ENCODE data around the gene C5orf15.
"Not testable (repeated sequence)": the region's sequence is repeated elsewhere in the genome, so short reads cannot be mapped to it uniquely, and the experiment has no call there.

The C5orf15 gene

GRCh38 chr5:133935991-133936650 is 32.3 kb downstream of the C5orf15 start:
- not testable (repeated sequence) for DNase-seq

- no peak for DNase-seq
Observed at GRCh38 chr5:133935667-133935940, 32.8 kb downstream of the C5orf15 start.

DNA sequence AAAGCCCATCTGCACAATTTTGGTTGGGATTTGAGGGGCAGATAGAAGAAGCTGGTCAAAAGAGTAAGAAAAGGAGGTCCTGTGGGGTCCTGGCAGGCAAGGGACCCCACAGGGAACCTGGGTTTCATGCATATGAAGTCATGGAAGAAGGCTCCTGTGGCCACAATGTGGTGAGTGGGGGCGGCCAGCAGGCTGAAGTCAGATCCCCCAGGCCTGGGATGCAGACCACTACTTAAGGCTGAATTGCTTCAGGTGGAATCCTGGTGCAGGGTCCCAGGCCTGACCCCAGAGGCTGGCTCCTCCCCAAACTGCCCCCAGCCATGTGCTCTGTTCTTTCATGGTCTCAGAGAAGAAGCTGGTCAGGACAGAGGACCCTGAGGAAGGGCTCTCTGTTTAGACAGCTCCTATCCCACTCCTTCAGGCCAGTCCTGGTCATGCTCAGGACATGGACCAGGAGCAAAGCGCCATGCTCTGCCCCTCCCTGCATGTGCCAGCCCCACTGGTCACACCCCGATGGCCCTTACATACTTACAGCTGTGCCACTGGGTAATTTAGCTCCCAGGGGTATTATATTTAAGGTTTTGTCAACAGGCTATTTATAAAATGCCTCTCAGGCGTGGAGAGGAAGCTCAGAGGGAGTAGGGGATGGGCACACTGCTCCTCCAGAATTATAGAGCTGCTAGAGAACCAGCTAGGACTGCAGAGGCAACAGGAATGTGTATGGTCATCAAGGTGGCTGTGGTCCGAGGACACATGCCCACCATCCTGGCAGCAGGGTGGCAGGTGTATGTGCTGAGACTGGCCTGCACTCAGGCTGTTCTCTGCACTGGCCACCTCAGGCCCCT is 33.4 kb downstream of the C5orf15 start:
- no peak for DNase-seq

DNA sequence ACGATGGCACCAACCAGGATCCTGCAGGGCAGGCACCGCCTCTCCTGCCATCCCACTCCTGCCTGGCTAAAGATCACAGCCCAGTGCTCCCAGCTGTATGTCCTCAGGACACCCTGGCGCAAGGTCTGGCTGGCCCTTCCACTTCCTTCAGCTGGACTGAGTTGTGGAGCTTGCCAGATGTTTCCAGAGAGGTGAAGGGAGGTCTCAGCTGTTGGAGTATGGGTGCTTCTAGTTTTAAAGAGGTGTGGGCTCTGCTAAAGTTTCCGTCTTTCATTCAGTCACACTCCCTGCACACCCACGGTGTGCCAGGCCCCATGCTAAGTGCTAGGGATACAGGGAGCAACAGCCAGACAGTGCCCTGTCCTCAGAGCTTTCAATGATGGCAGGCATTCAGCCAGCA is 34.1 kb downstream of the C5orf15 start:
- no peak for DNase-seq

DNA sequence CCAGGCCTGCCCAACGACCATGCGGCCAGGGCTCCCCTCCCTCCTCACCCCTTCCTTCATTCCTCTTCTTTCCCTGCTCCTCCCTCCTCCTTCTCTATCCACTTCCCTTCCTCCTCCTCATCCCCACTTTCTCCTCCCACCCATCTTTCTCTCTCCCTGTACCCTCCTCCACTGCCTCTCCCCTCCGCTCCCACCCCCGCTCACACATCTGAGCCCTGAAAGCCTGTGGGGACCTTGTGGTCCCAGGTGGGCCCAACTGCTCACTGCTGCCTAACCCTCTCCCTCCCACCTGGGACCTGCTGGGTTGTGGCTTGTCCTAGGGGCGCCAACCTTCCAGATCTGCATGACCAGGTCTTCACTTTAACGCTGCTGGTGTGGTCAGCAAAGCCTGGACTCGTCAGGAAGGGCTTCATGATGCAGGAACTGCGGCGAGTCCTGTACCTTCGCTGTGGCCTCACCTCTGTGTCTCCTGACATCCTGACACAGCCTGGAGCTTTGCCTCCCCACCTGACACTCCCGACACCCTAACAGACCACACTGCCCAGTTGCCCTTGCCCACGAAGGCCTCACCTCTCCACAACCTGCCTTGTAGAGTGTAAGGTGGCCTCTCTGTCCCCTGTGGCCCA is 34.6 kb downstream of the C5orf15 start:
- no peak for DNase-seq

DNA sequence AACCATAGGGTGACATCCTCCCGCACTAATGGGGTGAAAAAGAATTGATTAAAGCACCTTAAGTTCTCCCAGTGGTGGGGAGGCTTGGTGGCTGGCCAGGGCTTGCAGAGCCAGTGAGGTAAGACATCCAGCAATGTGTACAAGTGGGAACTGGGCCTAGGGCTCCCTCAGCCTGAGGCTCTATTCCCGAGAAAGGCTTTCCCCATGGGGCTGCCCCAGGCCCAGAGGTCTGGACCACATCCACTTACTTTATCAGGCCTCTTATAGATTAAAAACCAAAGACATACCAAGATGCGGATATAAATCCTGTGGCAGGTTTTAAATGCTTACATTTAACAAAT is 35.3 kb downstream of the C5orf15 start:
- DNase-seq: no peak

GRCh38 chr5:133932441-133933168 is 35.8 kb downstream of the C5orf15 start:
- DNase-seq: no peak

GRCh38 chr5:133931546-133931945 is 36.9 kb downstream of the C5orf15 start:
- DNase-seq: no peak

- DNase-seq: no peak
Observed at GRCh38 chr5:133930813-133931090, 37.7 kb downstream of the C5orf15 start.

- DNase-seq: no peak
Observed at GRCh38 chr5:133930061-133930812, 38.2 kb downstream of the C5orf15 start.

DNA sequence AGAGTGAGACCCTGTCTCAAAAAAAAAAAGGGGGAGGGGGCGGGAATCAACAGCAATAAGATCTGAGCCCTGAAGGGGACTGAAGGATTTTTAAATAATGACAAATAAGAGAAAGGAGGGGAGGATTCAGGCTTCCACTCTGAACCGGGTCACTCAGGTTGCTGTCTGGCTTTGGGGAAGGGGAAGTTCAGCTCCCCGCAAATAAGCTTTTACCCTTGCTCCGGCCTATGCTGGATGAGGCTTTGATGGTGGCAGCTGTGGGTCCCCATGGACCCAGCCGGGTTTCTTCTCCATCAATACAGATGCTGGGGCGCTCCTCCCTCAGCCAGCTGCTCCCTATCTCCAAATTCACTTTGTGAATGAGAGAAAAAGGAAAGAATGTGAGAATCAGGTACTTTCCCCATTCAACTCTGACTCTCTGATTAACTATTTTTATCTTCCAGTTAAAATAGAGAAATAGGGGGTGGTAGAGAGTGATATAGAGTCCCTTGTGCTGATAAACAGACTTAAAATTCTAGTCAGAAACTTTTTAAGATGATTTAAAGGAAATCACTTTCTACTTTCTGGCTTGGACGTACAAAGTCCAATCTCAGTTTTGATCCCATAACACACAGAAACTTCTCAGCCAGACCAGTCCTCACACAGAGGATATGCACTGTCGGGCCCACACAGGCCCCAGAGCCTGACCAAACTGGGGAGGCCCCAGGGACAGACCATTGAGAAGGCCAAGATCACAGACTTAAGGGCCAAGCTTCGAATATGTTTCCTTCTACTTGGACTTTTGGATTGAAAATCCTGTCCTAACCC is 39.6 kb downstream of the C5orf15 start:
- no peak for DNase-seq

DNA sequence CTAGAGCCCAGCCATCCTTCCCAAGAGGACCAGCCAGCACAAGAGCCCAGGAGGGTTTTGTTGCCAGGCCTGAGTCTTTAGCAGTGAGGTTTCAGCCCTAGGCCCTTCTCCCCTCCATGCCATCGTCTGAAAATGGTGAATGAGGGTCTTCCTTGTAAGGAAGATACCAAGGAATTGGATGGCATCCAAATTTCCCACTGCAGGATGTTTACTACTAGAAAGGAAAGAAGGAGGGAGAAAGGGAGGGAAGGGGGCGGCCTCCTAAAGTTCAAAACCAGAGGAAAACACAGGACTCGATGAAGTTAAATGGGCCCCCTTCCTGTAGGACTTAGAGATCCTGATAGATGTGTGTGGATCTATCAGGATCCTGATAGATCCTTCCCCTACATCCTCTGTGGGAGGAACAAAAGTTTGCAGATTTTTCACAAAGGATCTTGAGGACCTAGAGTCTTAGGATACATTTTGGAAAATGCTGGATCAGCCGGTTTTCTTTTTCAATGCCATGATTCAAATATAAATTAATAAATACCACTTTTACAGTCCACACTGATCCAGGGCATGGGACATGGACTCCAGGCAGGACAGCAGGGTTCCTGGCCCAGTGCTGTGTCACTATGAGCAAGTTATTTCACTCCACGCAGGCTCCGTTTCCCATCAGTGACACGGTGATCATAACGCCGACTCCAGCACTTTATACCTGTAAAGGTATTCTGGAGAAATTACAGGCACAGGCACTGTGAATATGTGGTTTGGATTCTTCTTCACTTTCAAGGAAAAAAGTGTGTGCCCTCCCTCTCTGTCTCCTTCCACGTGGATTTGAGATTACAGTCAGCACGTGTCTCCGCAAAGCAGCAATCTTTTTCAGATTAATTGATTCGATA is 40.9 kb downstream of the C5orf15 start:
- no peak for DNase-seq

DNA sequence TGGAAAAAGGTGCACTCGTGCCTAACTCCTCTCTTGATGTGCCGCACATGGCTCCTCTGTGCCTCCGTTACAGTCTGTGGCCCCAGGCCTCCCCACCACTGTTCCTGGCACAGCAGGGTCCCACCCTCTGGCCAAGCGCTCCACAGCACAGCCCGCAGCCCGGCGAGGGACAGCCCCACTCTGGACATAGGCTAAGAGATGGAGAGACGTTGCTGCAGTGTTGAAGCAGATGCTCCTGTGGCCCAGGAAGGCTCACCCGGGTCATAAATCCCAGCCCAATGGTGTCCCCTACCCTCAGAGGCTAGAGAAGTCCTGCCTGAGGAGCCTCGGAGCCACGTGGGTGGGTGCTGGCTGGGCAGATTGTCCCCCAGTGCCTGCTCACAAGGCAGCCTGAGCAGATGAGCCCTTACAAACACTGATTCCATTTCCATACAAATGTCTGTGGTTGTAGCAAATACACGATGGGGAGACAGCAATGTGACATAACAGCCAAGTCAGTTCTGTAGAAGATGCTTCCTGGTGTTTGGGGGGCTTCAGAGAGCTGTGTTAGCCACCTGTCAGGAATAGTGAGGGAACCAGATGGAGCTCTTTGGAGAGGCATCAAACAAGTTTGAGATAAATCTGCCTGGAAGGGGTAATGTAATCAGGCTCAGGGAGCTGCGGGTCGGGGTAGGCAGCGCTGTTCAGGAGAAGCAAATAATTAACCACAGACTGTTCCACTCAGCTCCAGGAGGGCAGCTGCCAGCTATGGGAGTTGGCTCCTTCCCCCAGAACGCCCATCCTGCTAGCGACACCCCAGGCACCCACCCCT is 41.7 kb downstream of the C5orf15 start:
- no peak for DNase-seq

DNA sequence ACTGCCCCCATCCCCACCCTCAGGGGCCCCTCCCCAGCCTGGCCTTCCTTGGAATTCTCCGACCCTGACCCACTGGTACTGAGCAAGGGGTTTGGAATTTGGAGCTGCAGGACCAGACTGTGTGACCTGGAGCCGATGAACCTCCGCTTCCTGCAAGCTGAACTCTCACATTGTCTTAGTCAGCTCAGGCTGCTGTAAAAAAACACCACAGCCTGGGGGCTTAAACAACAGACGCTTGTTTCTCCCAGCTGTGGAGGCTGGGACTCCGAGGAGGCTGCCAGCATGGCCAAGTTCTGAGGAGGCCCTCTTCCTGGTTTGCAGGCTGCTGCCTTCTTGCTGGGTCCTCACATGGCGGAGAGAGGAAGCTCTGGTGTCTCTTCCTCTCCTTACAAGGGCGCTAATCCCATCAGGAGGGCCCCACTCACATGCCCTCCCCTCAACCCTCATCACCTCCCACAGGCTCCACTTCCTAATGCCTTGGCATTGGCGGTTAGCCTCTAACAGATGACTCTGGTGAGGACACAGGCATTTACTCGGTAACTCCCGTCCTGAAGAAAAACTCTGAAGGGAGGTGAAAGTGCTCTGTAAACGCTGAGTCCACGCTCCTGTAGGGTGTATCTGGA is 42.4 kb downstream of the C5orf15 start:
- no peak for DNase-seq

DNA sequence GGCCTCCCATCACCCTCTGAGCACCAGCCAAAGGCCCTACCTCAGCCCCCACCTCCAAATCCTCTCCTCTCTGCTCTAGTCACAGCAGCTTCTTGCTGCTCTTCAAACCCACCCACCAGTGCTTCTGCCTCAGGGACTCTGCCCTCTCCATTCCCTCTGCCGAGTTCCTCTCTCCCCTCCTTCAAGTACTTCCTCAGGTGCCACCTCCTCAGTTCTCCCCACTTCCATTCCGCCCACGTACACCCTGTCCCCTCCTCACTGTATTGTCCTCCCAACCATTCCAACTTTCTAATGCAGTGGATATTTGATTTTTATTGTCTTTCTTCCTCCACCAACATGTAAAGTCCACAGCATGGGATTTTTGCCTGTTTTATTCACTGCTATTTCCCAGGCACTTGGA is 43.2 kb downstream of the C5orf15 start:
- no peak for DNase-seq

DNA sequence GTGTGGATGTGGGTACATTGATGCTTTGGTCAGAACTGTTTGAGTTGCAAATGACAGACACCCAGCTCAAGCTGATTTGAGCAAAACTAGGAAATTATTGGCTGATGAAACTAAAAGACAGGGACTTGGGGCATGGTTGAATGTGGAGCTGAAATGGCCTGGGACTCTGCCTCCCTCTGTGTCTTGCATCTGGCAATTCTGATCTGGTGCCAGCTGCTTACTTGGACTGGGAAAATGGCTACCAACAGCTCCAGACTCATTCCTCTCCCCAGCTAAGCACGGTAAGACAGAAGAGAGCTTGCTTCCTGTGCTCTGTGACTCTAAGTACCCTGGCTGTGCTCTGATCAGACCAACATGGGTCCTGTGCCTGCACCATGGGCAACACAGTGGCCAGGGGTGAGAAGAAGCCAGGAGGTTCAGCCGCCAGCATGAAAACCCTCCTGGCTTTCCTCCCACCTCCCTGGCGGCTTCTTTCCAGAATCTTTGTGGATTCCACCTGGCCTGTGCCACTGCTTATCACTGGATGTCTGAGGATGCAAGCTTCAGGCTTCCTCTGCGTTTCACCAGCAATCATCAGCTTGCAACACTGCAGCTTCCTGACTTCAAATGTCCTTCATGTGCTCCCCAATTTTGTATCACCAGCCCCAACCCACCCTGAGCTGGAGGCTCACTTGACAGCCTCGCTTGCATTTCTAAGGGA is 44.1 kb downstream of the C5orf15 start:
- DNase-seq: peak; percentile 25

GRCh38 chr5:133921979-133922378 is 46.4 kb downstream of the C5orf15 start:
- DNase-seq: no peak

- DNase-seq: no peak
Observed at GRCh38 chr5:133921069-133921468, 47.4 kb downstream of the C5orf15 start.
